K562 (cell line): Measurements from ENCODE around the gene WNK1. TPM values are rescaled to one million over a fixed set of nuclear protein-coding genes. Genes with fewer than 3 reads are reported as not detected.

ENCODE experiments used
- ATAC-seq: fragments of 200-7000 bp; cut with Tn5 transposase; 3 replicates; pipeline ENCODE4 v1.9.1; 2020; ENCODE audit warnings: moderate library complexity
- BruUV-seq: library from RNA; stranded (reverse); fragments of 400-500 nt; replicated peaks from 2 replicates; lab custom pipeline; 2021; lab: Mats Ljungman, UMichigan
- CTCF ChIA-PET: fragments of 300-600 bp; formaldehyde crosslinking; extraction: SDS; loops from one replicate; lab custom pipeline; 2021; ENCODE audit warnings: low intra/inter-chr PET ratio; lab: Yijun Ruan, JAX
- POLR2A ChIA-PET: fragments of 300-600, 350-650 bp; sonication (Branson Sonifier 250); formaldehyde crosslinking; extraction: SDS; loops from one replicate; lab custom pipeline; 2021; ENCODE audit warnings: antibody characterized with exemption, inconsistent platforms; lab: Yijun Ruan, JAX
- DNase-seq, 4 experiments: peaks; one replicate each; pipeline versions ENCODE4 v3.0.0 to v3.0.0-alpha.2; 2011 to 2018; ENCODE audit warnings: low spot score in 3 of 4, mixed read lengths in 3 of 4; ENCODE audit errors: extremely low read depth in 1 of 4
- FAIRE-seq: peaks from 2 replicates; lab custom pipeline; 2011; peaks lifted over from hg19 to GRCh38; lab: Jason Lieb, UNC
- H2AFZ ChIP-seq: 2 replicates; pipeline ENCODE4 v1.6.0; 2011; ENCODE audit warnings: low read depth, low read length, control low read depth, inconsistent platforms
- H3K27ac ChIP-seq: fragments of 200-600 bp; 3 replicates; pipeline ENCODE4 v1.8.0; 2011; ENCODE audit warnings: low read depth, mild to moderate bottlenecking, control low read depth, inconsistent platforms, low read length, moderate library complexity, mixed read lengths; ENCODE audit errors: extremely low read depth
- H3K27me3 ChIP-seq, 2 experiments: fragments of 300-600 bp in 1 of 2; 2 replicates in 1 of 2; 3 replicates in 1 of 2; pipeline versions ENCODE4 v1.6.0 to v1.8.0; 2011; ENCODE audit warnings: inconsistent platforms in 2 of 2, low read length in 2 of 2, mild to moderate bottlenecking in 1 of 2, mixed read lengths in 1 of 2, moderate library complexity in 1 of 2; ENCODE audit not compliant: control insufficient read depth in 2 of 2, insufficient read depth in 2 of 2
- H3K36me3 ChIP-seq: fragments of 300-600 bp; 3 replicates; pipeline ENCODE4 v1.8.0; 2011; ENCODE audit warnings: mild to moderate bottlenecking, low read length, inconsistent platforms; ENCODE audit not compliant: control insufficient read depth, insufficient read depth
- H3K4me1 ChIP-seq, 2 experiments: fragments of 200-600 bp in 1 of 2; replicated peaks in 1 of 2; 2 replicates in 1 of 2; 3 replicates in 1 of 2; pipeline versions ENCODE4 v1.5.1 to v1.8.0; 2011; ENCODE audit warnings: inconsistent platforms in 2 of 2, low read length in 2 of 2, mild to moderate bottlenecking in 1 of 2, mixed read lengths in 1 of 2, moderate library complexity in 1 of 2; ENCODE audit not compliant: control insufficient read depth in 2 of 2, insufficient read depth in 2 of 2
- H3K4me2 ChIP-seq: 2 replicates; pipeline ENCODE4 v1.6.1; 2011; ENCODE audit warnings: low read length, control low read depth, inconsistent platforms, mixed read lengths; ENCODE audit not compliant: insufficient read depth
- H3K4me3 ChIP-seq: fragments of 200-600 bp; sonication (generic), shearing (Covaris generic); 2 replicates; pipeline ENCODE4 v1.5.1; 2016; ENCODE audit warnings: control low read depth, inconsistent platforms
- H3K79me2 ChIP-seq: fragments of 200-600 bp; 3 replicates; pipeline ENCODE4 v1.8.0; 2011; ENCODE audit warnings: low read length, inconsistent platforms; ENCODE audit not compliant: control insufficient read depth, insufficient read depth
- H3K9ac ChIP-seq, 2 experiments: 2 replicates each; pipeline versions ENCODE4 v1.6.0 to v1.6.1; 2011; ENCODE audit warnings: low read depth in 2 of 2, low read length in 2 of 2, control low read depth in 1 of 2, inconsistent platforms in 1 of 2, mild to moderate bottlenecking in 1 of 2, mixed read lengths in 1 of 2; ENCODE audit not compliant: insufficient read depth in 1 of 2
- H3K9me1 ChIP-seq: one replicate; pipeline ENCODE4 v1.6.0; 2011; ENCODE audit warnings: inconsistent platforms, mild to moderate bottlenecking, low read length, moderate library complexity; ENCODE audit not compliant: control insufficient read depth, insufficient read depth
- H3K9me3 ChIP-seq: replicated peaks from 2 replicates; pipeline ENCODE4 v1.5.1; 2011; ENCODE audit warnings: low read depth, low read length, inconsistent platforms; ENCODE audit not compliant: control insufficient read depth, insufficient read depth
- H4K20me1 ChIP-seq: replicated peaks from 2 replicates; pipeline ENCODE4 v1.6.1; 2011; ENCODE audit warnings: low read length, inconsistent platforms, mixed read lengths; ENCODE audit not compliant: control insufficient read depth, insufficient read depth
- ELF2 ChIP-seq: fragments of 250-450 bp; sonication (Bioruptor Pico); IDR thresholded peaks from 2 replicates; pipeline ENCODE4 v1.5.0; 2021; ENCODE audit warnings: mild to moderate bottlenecking
- PYGO2 ChIP-seq: fragments of 450-650 bp; IDR thresholded peaks from 2 replicates; pipeline ENCODE4 v1.6.1; 2016; ENCODE audit warnings: mild to moderate bottlenecking, missing genetic modification characterization, moderate library complexity, missing compliant biosample characterization
- THAP12 ChIP-seq: fragments of 250-450 bp; sonication (Bioruptor Pico); IDR thresholded peaks from 2 replicates; pipeline ENCODE4 v1.9.0; 2021; ENCODE audit warnings: mild to moderate bottlenecking, inconsistent platforms
- ZNF277 ChIP-seq: fragments of 250-450 bp; sonication (Bioruptor Pico); IDR thresholded peaks from 2 replicates; pipeline ENCODE4 v1.8.0; 2022; ENCODE audit warnings: inconsistent platforms, mild to moderate bottlenecking, moderate library complexity, borderline replicate concordance
- ZNF280B ChIP-seq: fragments of 250-450 bp; sonication (Bioruptor Pico); IDR thresholded peaks from 2 replicates; pipeline ENCODE4 v1.5.1; 2021; ENCODE audit warnings: mild to moderate bottlenecking
- WGBS: fragments of 100-300 bp; shearing (Covaris generic); methylation state at CpG from one replicate; pipeline ENCODE4 v1.1.6; 2016; ENCODE audit warnings: low coverage, mixed read lengths; ENCODE audit not compliant: insufficient coverage; ENCODE audit errors: missing lambda C conversion rate; 5-methylcytosine and 5-hydroxymethylcytosine counted together
- in situ Hi-C: fragments of 300-500 bp; cut with MboI; formaldehyde crosslinking; loops from 4 replicates; pipeline ENCODE4 v1.15.0; 2018; ENCODE audit warnings: inconsistent platforms, mixed read lengths
- intact Hi-C: fragments of 100-400 bp; cut with micrococcal nuclease; formaldehyde crosslinking; loops from 2 replicates; pipeline ENCODE4 v1.14.2; 2022
- polyA plus RNA-seq, 8 experiments: library from polyadenylated mRNA; depleted of rRNA in 4 of 8; stranded (reverse) in 5 of 8; unstranded in 3 of 8; fragments of >200 nt; fragmentation: Nextera tagmentation in 2 of 8; fragmentation: Illumina TruSeq in 1 of 8; extraction: Ambion mirVana in 2 of 8; extraction: Trizol in 1 of 8; gene quantifications; 2 replicates each; pipeline versions ENCODE4 v1.2.1 to v1.2.3, GENCODE V29; 2011 to 2014; ENCODE audit warnings: inconsistent platforms in 1 of 8, missing spikeins in 1 of 8
- total RNA-seq, 7 experiments: library from RNA; depleted of rRNA in 6 of 7; stranded (reverse); fragments of >200 nt in 6 of 7; fragmentation: Illumina TruSeq in 2 of 7; extraction: Trizol in 2 of 7; gene quantifications; 2 replicates each; pipeline versions ENCODE4 v1.2.1 to v1.2.3, GENCODE V29; 2011 to 2021; ENCODE audit warnings: low replicate concordance in 1 of 7

WNK1 gene
- total and polyA plus RNA-seq, 9 of the 15 experiments (the other 6 are each of a cell fraction or from before 2014, with no cell fraction given) = 4.3 to 73.9 (median 31.0) TPM

- no peak for TF ChIP-seq ZNF277 (CRISPR knock-in tag)
- TF ChIP-seq ELF2 (CRISPR knock-in tag) = no peak
- TF ChIP-seq PYGO2 = no peak
- TF ChIP-seq ZNF280B = no peak
These were observed 190.7 kb downstream of the WNK1 start (continued) for GRCh38 chr12:943051-943450.

GRCh38 chr12:944211-944610 lies 191.8 kb downstream of the WNK1 start:
- peaks cover 17% of the 10 kb centered on the region; the same call in 2 of the 3 replicates for H3K36me3 ChIP-seq
- H3K4me1 ChIP-seq = peaks cover 0 to 2% of the 10 kb centered on the region in 2 experiments; a peak in 2 of 5 replicates
- intact Hi-C loops (no loop called here), in situ Hi-C loops (no loop called here)
- BruUV-seq = no TSS peak
- no peaks in the 10 kb centered on the region for H3K27me3 ChIP-seq
- H2AFZ ChIP-seq = no peak overlapping the region
- POLR2A ChIA-PET = no interaction called here
- ATAC-seq = no peak
- H3K4me2 ChIP-seq = no peak overlapping the region
- no peaks in the 10 kb centered on the region for H3K9me1 ChIP-seq
- 81% methylated on average over 4 of the region's 7 CpGs for WGBS
- H3K9me3 ChIP-seq = no peaks in the 10 kb centered on the region
- no peak overlapping the region for H3K4me3 ChIP-seq
- CTCF ChIA-PET = no interaction called here
- H3K9ac ChIP-seq = no peak overlapping the region
- H3K27ac ChIP-seq = no peak overlapping the region
- no peak for DNase-seq
- no peaks in the 10 kb centered on the region for H4K20me1 ChIP-seq
- peaks cover 36% of the 10 kb centered on the region for H3K79me2 ChIP-seq
- FAIRE-seq = no peak
- TF ChIP-seq THAP12 (CRISPR knock-in tag) = no peak
